Measurements from ENCODE around the gene IL1RAPL1. TPM values are rescaled to one million over a fixed set of nuclear protein-coding genes. Genes with fewer than 3 reads are reported as not detected.
A peak's percentile ranks its signal among the peaks of the same experiment; 100 is the strongest.

IL1RAPL1 gene
- polyA plus RNA-seq, 1 of the 3 experiments (the other 2 are of a cell fraction): 2.8 TPM

DNA sequence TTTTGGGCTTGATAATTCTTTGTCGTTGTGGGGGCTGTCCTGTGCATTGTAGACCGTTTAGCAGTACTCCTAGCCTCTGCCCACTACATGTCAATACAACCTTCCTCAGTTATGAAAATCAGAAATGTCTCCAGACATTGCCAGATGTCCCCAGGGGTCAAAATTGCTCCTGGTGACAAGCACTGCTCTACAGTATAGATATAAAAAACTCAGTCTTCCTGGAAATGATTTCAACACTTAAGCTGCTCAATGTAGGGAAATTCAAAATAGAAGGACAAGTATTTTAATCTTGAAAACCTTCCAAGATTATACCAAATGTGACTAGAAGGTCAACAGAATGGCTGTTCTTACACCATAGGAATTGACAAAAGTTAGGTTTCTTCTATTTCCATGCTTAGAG is 1339.4 kb downstream of the IL1RAPL1 start:
- H3K79me2 ChIP-seq (ENCODE audit: insufficient read depth): no peaks in the 10 kb centered on the region
- no peak for DNase-seq
- POLR2A ChIA-PET: no interaction called here
- no peak overlapping the region for H2AFZ ChIP-seq (ENCODE audit: low read depth)
- TF ChIP-seq MXI1 (IDR thresholded peaks at IDR 0.05; ENCODE audit: low read depth, low read length): no peak
- no peak for TF ChIP-seq MAX (IDR thresholded peaks at IDR 0.05; ENCODE audit: low read depth)
- TF ChIP-seq POLR2AphosphoS5 (IDR thresholded peaks at IDR 0.05; ENCODE audit: low read depth, low read length): no peak
- TF ChIP-seq NRF1 (IDR thresholded peaks at IDR 0.05; ENCODE audit: low read depth, low read length): no peak
- TF ChIP-seq CHD2 (IDR thresholded peaks at IDR 0.05; ENCODE audit: low read length, partially characterized antibody): no peak
- H3K27me3 ChIP-seq (ENCODE audit: insufficient read depth): no peaks in the 10 kb centered on the region
- no peaks in the 10 kb centered on the region for H3K9me3 ChIP-seq
- no peak overlapping the region for H3K9ac ChIP-seq
- no peaks in the 10 kb centered on the region for H3K36me3 ChIP-seq (replicated peaks in 1 of 2; ENCODE audit: control insufficient read depth in 1 of 2, insufficient read depth in 2 of 2, low read length in 1 of 2)
- no peaks in the 10 kb centered on the region for H3F3A ChIP-seq (replicated peaks; ENCODE audit: insufficient read depth)
- H3K4me1 ChIP-seq (ENCODE audit: control insufficient read depth in 1 of 2, insufficient read depth in 2 of 2, low read depth in 1 of 2, low read length in 1 of 2): peaks cover 0 to 3% of the 10 kb centered on the region in 2 experiments; a peak in 2 of 4 replicates
- H3K9me2 ChIP-seq: no peaks in the 10 kb centered on the region
- no peak overlapping the region for H3K4me3 ChIP-seq (ENCODE audit: low read depth in 2 of 2, low read length in 1 of 2)
- no peak overlapping the region; a peak in 1 of 4 replicates for H3K27ac ChIP-seq (ENCODE audit: low read depth in 2 of 2, low read length in 1 of 2)
- no peak overlapping the region for H3K4me2 ChIP-seq
- 8% methylated on average over 2 of the region's 2 CpGs for WGBS (ENCODE audit: low lambda C conversion rate)
- H4K20me1 ChIP-seq (ENCODE audit: insufficient read depth): no peaks in the 10 kb centered on the region
- CTCF ChIA-PET: no interaction called here

- Histone ChIP-seq H3K9ac (no peak overlapping the region), H3K9me3 (no peaks in the 10 kb centered on the region), H3K27me3 (ENCODE audit: insufficient read depth) (no peaks in the 10 kb centered on the region), H3K4me1 (ENCODE audit: control insufficient read depth in 1 of 2, insufficient read depth in 2 of 2, low read depth in 1 of 2, low read length in 1 of 2) (no peaks in the 10 kb centered on the region), H3K9me2 (no peaks in the 10 kb centered on the region), H2AFZ (ENCODE audit: low read depth) (no peak overlapping the region), H3K27ac (ENCODE audit: low read depth in 2 of 2, low read length in 1 of 2) (no peak overlapping the region), H3K79me2 (ENCODE audit: insufficient read depth) (no peaks in the 10 kb centered on the region), H4K20me1 (ENCODE audit: insufficient read depth) (no peaks in the 10 kb centered on the region), H3K36me3 (replicated peaks in 1 of 2; ENCODE audit: control insufficient read depth in 1 of 2, insufficient read depth in 2 of 2, low read length in 1 of 2) (no peaks in the 10 kb centered on the region), H3K4me3 (ENCODE audit: low read depth in 2 of 2, low read length in 1 of 2) (no peak overlapping the region), H3F3A (replicated peaks; ENCODE audit: insufficient read depth) (no peaks in the 10 kb centered on the region), H3K4me2 (no peak overlapping the region)
- 33% methylated on average over 1 of the region's 1 CpG for whole genome bisulfite sequencing (ENCODE audit: low lambda C conversion rate)
- CTCF ChIA-PET: no interaction called here
- TF ChIP-seq GATA2 (CRISPR knock-in tag; IDR thresholded peaks at IDR 0.05): no peak
- TF ChIP-seq JUND (IDR thresholded peaks at IDR 0.05): no peak
- no peak for TF ChIP-seq USF1 (IDR thresholded peaks at IDR 0.05; ENCODE audit: borderline replicate concordance, low read depth)
- no peak for TF ChIP-seq MXI1 (IDR thresholded peaks at IDR 0.05; ENCODE audit: low read depth, low read length)
- POLR2A ChIA-PET: no interaction called here
- DNase-seq: no peak
Observed at GRCh38 chrX:29935455-29935854, 1348.2 kb downstream of the IL1RAPL1 start.

- Histone ChIP-seq H3F3A (replicated peaks; ENCODE audit: insufficient read depth) (no peaks in the 10 kb centered on the region), H3K27ac (ENCODE audit: low read depth in 2 of 2, low read length in 1 of 2) (no peak overlapping the region), H2AFZ (ENCODE audit: low read depth) (no peak overlapping the region), H3K9me2 (no peaks in the 10 kb centered on the region), H3K27me3 (ENCODE audit: insufficient read depth) (no peaks in the 10 kb centered on the region), H3K4me3 (ENCODE audit: low read depth in 2 of 2, low read length in 1 of 2) (no peak overlapping the region), H3K9ac (no peak overlapping the region), H3K79me2 (ENCODE audit: insufficient read depth) (no peaks in the 10 kb centered on the region), H4K20me1 (ENCODE audit: insufficient read depth) (no peaks in the 10 kb centered on the region), H3K9me3 (no peaks in the 10 kb centered on the region), H3K4me2 (no peak overlapping the region), H3K4me1 (ENCODE audit: control insufficient read depth in 1 of 2, insufficient read depth in 2 of 2, low read depth in 1 of 2, low read length in 1 of 2) (no peaks in the 10 kb centered on the region; a peak in 1 of 4 replicates), H3K36me3 (replicated peaks in 1 of 2; ENCODE audit: control insufficient read depth in 1 of 2, insufficient read depth in 2 of 2, low read length in 1 of 2) (no peaks in the 10 kb centered on the region)
- TF ChIP-seq SIN3A (IDR thresholded peaks at IDR 0.05; ENCODE audit: borderline replicate concordance, low read depth, low read length) (no peak), TAF1 (IDR thresholded peaks at IDR 0.05; ENCODE audit: borderline replicate concordance, low read depth, low read length) (no peak), GATA2 (CRISPR knock-in tag; IDR thresholded peaks at IDR 0.05) (no peak), ELF1 (IDR thresholded peaks at IDR 0.05) (no peak), IRF3 (IDR thresholded peaks at IDR 0.05; ENCODE audit: low read depth, low read length) (no peak), MAX (IDR thresholded peaks at IDR 0.05; ENCODE audit: low read depth) (no peak)
- TF ChIP-seq, protein P1, sequence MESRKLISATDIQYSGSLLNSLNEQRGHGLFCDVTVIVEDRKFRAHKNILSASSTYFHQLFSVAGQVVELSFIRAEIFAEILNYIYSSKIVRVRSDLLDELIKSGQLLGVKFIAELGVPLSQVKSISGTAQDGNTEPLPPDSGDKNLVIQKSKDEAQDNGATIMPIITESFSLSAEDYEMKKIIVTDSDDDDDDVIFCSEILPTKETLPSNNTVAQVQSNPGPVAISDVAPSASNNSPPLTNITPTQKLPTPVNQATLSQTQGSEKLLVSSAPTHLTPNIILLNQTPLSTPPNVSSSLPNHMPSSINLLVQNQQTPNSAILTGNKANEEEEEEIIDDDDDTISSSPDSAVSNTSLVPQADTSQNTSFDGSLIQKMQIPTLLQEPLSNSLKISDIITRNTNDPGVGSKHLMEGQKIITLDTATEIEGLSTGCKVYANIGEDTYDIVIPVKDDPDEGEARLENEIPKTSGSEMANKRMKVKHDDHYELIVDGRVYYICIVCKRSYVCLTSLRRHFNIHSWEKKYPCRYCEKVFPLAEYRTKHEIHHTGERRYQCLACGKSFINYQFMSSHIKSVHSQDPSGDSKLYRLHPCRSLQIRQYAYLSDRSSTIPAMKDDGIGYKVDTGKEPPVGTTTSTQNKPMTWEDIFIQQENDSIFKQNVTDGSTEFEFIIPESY (IDR thresholded peaks at IDR 0.05; ENCODE audit: borderline replicate concordance, low read depth): no peak
- TF ChIP-seq, protein P2, sequence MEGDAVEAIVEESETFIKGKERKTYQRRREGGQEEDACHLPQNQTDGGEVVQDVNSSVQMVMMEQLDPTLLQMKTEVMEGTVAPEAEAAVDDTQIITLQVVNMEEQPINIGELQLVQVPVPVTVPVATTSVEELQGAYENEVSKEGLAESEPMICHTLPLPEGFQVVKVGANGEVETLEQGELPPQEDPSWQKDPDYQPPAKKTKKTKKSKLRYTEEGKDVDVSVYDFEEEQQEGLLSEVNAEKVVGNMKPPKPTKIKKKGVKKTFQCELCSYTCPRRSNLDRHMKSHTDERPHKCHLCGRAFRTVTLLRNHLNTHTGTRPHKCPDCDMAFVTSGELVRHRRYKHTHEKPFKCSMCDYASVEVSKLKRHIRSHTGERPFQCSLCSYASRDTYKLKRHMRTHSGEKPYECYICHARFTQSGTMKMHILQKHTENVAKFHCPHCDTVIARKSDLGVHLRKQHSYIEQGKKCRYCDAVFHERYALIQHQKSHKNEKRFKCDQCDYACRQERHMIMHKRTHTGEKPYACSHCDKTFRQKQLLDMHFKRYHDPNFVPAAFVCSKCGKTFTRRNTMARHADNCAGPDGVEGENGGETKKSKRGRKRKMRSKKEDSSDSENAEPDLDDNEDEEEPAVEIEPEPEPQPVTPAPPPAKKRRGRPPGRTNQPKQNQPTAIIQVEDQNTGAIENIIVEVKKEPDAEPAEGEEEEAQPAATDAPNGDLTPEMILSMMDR (IDR thresholded peaks at IDR 0.05): peak; percentile 30; the same call in 1 of the 2 replicates
- no peak for DNase-seq
- ChIA-PET CTCF (no interaction called here), POLR2A (no interaction called here)
- 31% methylated on average over 2 of the region's 2 CpGs for WGBS (ENCODE audit: low lambda C conversion rate)
Observed at GRCh38 chrX:29940750-29941149, 1353.5 kb downstream of the IL1RAPL1 start.

Data from SK-N-SH (cell line).